Measurements from ENCODE around the gene SMIM9.

Gene SMIM9

GRCh38 chrX:154813801-154814200 lies 20.7 kb downstream of the SMIM9 start:
- DNase-seq, result no peak

GRCh38 chrX:154812341-154813101 lies 21.9 kb downstream of the SMIM9 start:
- DNase-seq, result no peak

- peak; percentile 25 for DNase-seq
Measured at GRCh38 chrX:154809939-154810665, 24.4 kb downstream of the SMIM9 start.

GRCh38 chrX:154806837-154807501 lies 27.5 kb downstream of the SMIM9 start:
- no peak for DNase-seq

- DNase-seq, result no peak
Measured at GRCh38 chrX:154805696-154806091, 28.8 kb downstream of the SMIM9 start.

- peak; percentile 80 for DNase-seq
Measured at GRCh38 chrX:154804957-154805695, 29.3 kb downstream of the SMIM9 start, which contains the start of gene MPP1. Gene MPP1 (minus strand): TSS chrX:154805485. CDS start chrX:154805373, 112 bp downstream.

- no peak for DNase-seq
Measured at GRCh38 chrX:154804261-154804956, 30.1 kb downstream of the SMIM9 start.

- DNase-seq, result no peak
Measured at GRCh38 chrX:154802947-154803346, 31.5 kb downstream of the SMIM9 start.

- no peak for DNase-seq
Measured at GRCh38 chrX:154800478-154801210, 33.8 kb downstream of the SMIM9 start.

GRCh38 chrX:154799556-154800348 lies 34.7 kb downstream of the SMIM9 start:
- no peak for DNase-seq

- no peak for DNase-seq
Measured at GRCh38 chrX:154797006-154797405, 37.5 kb downstream of the SMIM9 start.

GRCh38 chrX:154795016-154795415 lies 39.4 kb downstream of the SMIM9 start:
- DNase-seq, result no peak

- no peak for DNase-seq
Measured at GRCh38 chrX:154793084-154793795, 41.2 kb downstream of the SMIM9 start.

- no peak for DNase-seq
Measured at GRCh38 chrX:154791939-154792338, 42.5 kb downstream of the SMIM9 start.

GRCh38 chrX:154791467-154791866 lies 43.0 kb downstream of the SMIM9 start:
- DNase-seq, result no peak

GRCh38 chrX:154785716-154786115 lies 48.7 kb downstream of the SMIM9 start:
- DNase-seq, result no peak

GRCh38 chrX:154784149-154784995 lies 50.1 kb downstream of the SMIM9 start:
- no peak for DNase-seq

- no peak for DNase-seq
Measured at GRCh38 chrX:154780968-154781367, 53.5 kb downstream of the SMIM9 start.

- DNase-seq, result no peak
Measured at GRCh38 chrX:154779261-154779660, 55.2 kb downstream of the SMIM9 start.

Measured in activated CD4-positive, alpha-beta T cell treated with anti-CD3 and anti-CD28 coated beads, Interleukin-2, Interleukin-6, amounts not matched to agents 100 ng/mL and 50 ng/mL, durations not matched to agents 16 hours and 8 hours (primary cell).